ENCODE data around the gene ARL6IP1.
"Not testable (repeated sequence)": the region's sequence is repeated elsewhere in the genome, so short reads cannot be mapped to it uniquely, and the experiment has no call there.

ARL6IP1 gene

DNA sequence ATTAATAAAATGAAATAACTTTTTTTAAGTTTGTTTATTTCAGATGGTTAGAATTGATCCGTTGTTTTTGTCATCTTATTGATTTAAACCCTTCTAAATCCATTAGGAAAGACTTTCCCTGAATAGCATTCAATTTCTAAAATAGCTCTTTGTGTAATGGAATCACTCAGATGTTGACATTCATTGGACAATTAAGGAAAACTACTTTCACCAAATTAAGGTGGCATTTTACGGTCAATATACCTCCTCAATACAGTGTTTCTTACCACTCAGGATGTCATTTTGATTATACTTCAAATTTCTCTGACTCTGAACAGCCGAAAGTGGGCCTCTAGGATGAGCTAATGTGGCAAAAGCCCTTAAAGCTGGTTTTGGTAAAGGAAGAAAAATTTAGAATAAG lies 1.8 kb downstream of the ARL6IP1 start:
- no peak for DNase-seq (ENCODE audit: low spot score)

DNA sequence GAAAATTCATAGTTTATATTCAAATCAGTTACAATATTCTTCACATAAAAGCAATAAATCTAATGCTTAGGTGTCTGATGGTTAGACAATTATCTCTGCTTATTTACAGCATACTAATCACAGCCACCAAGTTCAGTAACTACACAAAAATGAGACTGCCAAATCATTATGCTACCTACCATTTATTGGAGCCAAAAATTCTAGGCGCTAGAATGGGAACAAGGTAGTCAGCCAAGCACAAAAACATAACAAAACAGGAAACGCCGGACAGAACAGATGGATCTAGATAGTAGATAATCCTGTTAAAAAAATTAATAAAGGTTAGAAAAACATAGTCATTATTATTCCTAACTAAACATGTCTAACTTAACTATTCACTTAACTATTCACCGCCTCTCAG lies 3.6 kb downstream of the ARL6IP1 start:
- no peak for DNase-seq (ENCODE audit: low spot score)

DNA sequence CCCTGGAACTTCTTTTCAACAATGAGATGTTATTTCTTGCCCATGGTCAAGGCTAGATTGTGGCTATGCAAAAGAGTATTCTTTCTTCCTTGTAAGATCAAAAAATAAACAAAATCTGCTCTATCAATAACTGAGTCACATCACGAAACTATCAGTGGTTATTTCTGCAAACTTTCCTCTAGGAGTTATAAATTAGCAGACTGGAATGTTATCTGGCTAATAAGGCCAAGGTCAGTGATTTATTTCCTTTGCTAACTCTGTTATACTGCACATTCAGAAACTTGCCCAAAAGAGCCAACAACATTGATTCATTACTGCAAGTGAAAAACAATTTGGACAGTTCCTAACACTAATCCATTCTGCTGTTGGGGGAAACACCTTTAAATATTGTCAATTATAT lies 5.0 kb downstream of the ARL6IP1 start:
- DNase-seq (ENCODE audit: low spot score): no peak

DNA sequence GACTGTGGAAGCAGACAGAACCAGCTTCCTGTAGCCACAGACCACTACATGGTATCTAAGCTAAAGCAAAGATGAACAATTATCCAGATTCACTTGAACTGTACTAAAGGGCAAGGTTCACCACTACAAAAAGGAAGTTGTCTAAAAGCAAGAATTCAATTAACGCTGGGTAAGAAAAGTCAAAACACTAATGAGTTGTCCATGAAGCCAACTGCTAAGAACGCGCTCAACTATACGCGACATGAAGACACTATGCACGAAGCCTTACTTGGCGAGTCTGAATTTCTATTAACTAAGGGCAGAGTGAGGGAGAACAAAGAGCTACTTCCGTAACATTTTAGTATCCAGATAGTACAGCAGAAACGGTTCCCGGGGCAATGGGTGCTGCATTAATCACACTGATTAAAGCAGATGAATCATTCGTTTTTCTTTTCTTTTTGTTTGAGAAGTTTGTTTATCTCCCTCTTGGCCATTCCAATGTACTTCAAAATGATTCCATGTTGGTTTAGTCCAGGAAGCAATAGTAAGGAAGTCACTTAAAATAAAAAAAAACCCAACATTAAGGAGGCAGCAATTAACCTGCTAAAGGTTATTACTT lies 8.4 kb downstream of the ARL6IP1 start:
- DNase-seq (ENCODE audit: low spot score): no peak

DNA sequence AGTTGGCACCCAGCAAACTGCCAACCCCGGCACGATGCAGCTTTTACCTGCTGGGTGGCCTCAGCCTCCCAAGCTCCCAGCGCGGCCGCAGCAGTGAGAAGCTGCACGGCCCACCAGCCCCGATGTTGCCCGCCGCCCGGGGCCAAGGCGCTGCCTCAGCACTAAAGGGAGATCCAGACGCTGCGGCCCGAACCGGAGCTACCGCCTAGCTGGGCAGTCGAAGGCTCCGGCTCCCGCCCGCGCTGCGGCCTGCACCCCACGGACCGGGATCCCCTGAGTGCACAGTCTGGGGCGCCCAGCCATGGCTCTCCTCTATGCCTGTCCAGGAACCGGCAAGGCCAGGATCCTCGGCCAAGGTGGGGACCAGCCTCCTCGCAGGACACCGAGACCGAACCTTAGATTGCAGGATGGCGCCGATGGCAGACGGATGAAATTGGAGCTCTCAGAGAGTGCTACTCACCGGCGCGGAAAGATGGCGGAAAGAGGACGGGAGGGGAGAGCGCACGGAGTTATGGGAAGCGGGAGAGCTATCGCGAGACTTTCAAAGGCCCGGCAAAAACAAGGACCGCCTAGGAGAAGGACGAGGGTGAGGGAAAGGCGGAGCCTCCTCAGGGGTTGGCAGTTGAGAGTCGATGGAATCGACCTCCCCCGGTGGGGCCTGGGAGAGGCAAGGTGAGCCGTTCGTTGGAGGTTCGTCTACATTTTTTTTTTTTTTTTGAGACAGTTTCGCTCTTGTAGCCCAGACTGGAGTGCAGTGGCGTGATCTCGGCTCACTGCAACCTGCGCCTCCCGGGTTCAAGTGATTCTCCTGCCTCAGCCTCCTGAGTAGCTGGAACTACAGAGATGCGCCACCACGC lies 11.3 kb downstream of the ARL6IP1 start, which contains the start of gene RPS15A:
Gene RPS15A (minus strand): TSS at position 485 of the 857 bp plus-strand sequence. CDS start 1,221 bp downstream, outside the sequence.
- DNase-seq (ENCODE audit: low spot score): peak; percentile 96

DNA sequence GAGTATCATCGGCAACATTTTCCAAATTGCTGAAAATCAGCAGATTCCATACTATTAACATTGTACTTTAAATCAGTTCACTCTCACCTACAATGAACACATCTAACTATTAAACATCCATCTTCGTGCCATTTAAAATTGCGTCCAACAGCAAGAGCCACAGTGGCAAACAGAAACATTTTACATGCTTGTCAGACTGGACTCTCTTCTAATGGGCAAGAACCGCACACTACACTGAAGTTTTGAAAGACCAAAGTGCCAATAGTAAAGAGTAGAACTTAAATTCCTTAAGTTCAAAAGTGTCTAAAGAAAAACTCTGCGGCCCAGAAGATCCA lies 11.9 kb downstream of the ARL6IP1 start:
- DNase-seq (ENCODE audit: low spot score): no peak

DNA sequence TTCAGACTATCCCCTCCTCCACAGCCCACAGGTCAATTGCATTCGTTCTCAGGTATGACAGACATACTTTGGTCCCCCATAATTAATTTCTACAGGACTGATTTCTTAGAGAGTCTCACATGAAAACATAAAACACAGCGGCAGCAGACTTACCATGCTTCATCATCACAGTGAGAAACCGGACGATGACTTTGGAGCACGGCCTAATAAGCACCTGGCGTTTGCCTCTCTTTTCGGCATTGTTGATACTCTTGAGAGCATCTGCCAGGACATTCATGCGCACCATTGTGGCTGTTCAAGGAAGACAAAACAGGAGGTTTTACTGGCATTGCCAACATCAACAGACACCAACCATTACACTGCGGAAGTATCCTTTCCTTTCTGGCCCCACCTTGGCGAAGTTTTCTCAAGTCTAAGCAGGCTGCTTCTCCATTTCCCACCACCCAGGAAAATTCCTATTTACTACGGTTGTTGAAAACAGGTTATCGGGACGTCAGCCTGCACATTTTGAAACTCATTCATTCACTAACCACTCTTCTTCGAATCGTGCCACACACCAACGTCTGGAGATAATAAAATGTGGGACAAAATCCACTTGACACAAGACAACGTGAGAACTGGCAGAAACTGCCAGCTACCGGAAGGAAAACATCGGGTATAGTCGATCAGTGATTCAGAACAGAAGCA lies 12.4 kb downstream of the ARL6IP1 start:
- DNase-seq (ENCODE audit: low spot score): no peak

DNA sequence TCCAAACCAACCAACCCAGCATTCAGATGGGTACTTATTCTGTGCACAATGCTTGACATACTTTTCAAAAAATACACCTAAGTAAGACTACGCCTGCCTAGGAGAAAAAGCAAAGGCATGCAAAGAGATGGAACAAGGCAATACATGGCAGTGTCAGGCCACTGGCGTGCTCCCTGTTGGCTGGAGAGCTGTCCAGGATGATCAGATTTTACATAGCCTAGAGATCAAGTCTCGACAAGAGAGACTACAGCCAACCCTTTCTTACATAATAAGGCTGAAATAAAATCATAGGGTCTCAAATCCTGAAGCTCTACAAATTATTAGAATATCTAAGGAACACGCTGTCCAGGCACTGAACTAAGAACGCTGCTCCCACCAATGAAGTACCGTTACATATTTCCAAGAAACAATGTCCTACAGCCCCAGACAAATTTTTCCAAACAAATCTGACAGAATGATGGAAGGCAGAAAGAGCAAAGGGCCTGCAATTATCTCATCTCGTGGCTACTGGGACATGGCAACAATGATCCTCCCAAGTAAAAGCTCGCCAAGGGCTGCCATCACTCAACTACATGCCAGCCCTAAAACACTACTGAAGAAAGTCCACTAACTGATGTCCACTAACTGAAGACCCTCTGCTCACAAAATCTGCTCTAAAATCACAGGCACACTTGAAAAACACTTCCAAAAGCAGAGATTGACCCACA lies 16.3 kb downstream of the ARL6IP1 start:
- no peak for DNase-seq (ENCODE audit: low spot score)

DNA sequence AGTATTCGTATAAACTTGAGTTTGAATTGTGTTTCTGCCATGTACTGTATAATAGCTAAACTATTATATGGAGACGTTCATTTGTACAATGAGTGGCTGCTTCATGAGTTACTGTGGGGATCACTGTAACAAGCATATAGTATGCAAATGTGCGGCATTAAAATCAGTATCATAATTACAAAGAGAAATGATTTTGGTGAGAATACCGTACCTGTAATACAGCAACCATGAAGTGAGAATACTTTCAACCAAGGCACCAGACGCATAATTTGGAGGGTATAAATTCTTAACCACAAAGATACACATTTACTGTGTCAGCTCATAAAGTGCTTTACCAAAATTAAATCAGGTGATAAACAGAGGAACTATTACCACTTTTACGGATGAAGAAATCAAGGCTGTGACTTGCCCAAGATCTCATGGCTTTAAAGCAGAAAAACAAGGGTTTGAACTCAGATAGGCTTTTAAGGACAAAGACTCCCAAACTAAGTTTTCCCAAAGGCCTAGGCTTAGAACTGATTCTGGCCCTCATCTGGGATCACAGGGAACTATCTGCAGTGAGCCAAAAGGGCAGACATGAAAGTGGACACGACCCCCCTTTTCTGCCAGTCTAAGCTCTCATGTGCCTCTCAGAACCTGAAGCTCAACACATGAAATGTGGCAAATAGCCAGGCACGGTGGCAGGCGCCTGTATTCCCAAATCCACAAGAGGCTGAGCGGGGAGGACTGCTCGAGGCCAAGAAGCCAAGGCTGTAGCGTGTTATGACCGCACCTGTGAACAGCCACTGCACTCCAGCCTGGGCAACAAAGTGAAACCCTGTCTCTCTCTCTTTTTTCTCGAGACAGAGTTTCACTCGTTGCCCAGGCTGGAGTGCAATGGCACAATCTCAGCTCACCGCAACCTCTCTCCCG lies 17.7 kb downstream of the ARL6IP1 start:
- no peak for DNase-seq (ENCODE audit: low spot score)

DNA sequence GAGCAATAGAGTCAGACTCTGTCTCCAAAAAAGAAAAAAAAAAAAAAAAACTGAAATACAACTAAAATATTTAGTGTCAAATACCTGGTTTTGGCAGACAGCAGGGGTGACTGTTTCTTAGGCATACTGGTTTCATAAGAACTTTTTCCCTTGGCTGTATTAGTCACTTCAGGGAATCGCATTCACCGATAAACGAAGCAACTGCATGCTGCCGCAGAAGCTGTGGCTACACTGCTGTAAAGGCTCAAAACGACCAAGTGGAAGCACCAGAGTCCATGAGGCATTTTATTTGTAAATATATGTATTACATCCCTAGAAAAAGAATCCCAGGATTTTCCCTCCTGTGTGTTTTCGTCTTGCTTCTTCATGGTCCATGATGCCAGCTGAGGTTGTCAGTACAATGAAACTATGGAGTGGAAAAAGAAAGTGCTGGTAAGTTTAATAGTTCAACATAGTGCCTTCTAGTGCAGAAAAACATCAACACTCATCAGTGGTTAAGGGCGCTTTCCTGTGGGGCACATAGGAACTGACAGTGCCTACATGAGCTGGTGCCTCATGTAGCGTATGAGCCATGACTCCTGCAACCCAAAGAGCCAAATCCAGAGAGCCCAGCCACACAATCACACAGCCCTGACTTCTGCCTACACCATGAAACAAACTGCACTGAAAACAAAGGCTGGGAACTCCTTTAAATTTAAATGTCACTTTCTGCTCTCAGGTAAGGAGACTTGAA lies 18.5 kb downstream of the ARL6IP1 start:
- peak; percentile 32 for DNase-seq (ENCODE audit: low spot score)

DNA sequence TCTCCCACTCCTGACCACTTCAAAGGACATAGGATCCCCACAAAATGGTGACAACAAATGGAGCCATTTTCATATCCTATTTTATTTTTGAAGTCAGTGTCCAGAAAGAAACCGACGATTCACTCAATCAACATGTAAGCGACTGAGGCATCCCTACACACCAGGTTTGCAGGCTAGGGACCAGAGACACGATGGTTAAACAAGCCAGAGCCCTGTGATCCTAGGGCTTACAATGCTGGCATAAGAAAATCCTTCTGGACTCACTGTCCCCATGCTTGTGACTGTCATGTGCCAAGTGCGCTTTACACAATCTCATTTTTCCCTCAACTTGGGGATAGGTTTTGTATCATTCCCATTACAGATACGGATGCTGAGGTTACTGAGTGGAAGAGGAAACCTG lies 20.1 kb downstream of the ARL6IP1 start:
- not testable (repeated sequence) for DNase-seq (ENCODE audit: low spot score)

DNA sequence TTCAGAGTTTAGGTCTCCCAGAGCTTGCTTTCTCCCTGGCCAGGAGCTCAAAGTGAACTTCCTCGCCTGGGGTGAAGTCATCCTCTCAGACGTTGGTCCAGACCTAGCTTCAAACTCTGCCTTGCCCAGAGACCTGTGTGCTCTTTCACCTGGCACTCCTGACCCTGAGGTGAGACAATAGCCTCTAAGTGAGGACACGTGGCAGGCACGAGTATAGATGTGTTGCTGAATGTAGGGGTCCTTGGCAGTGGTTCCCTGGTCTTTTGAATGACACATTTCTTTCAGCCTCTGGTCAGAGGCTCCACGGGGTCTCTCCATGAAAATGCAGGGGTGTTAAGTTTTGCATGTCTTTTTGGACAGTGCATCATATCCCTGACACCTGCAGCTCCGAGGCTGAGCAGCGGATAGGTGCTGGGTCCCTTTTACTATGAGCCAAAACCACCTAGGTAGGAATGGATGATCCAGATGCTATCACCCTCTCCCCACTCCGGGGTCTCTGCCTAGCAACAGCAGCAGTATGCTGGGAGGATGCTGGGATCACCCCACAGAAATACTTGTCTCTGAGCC lies 20.8 kb downstream of the ARL6IP1 start:
- not testable (repeated sequence) for DNase-seq (ENCODE audit: low spot score)

DNA sequence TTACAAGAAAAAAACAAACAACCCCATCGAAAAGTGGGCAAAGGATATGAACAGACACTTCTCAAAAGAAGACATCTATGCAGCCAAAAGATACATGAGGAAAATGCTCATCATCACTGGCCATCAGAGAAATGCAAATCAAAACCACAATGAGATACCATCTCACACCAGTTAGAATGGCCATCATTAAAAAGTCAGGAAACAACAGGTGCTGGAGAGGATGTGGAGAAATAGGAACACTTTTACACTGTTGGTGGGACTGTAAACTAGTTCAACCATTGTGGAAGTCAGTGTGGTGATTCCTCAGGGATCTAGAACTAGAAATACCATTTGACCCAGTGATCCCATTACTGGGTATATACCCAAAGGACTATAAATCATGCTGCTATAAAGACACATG lies 23.7 kb downstream of the ARL6IP1 start:
- not testable (repeated sequence) for DNase-seq (ENCODE audit: low spot score)

DNA sequence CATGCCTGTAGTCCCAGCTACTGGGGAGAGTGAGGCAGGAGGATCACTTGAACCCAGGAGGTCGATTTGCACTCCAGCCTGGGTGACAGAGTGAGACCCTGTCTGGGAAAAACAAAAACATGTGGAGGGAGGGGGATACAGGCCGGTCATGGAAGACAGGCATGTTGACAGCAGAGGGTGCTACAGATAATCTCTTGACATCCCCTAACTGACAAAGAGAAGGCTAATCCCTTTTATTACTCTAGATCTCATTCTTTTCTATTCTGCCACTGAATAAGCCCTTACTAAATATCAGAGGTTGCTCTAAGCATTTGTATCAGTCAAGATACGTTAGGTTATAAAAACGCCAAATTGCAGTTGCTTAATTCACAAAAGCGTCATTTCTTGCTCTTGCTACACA lies 25.0 kb downstream of the ARL6IP1 start:
- DNase-seq (ENCODE audit: low spot score): not testable (repeated sequence)

DNA sequence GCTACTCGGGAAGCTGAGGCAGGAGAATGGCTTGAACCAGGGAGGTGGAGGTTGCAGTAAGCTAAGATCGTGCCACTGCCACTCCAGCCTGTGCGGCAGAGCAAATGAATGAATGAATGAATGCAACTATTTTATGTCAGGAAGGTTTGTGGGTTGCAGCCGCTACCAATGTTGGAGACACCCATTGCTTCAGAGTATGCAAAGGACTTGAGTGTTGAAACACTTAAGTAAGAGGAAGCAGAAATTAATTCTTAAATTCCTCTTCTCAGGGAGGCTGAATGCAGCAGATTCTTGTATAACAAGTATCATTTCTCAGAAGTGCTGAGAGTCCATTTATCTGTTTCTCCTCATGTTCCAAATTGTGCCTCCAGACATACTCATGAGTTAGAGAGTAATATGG lies 26.7 kb downstream of the ARL6IP1 start:
- DNase-seq (ENCODE audit: low spot score): not testable (repeated sequence)

DNA sequence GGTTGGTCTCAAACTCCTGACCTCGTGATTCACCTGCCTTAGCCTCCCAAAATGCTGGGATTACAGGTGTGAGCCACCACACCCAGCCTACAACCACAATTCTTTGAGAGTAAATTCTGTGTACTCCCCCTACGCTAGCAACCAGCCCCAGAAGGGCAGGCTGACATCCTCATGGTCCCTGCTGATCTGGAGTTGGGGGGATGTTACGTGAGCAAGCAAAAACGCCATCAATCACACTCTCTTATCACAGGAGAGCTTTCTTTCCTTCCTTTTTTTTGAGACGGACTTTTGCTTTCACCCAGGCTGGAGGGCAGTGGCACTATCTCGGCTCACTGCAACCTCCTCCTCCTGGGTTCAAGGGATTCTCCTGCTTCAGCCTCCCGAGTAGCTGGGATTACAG lies 29.2 kb downstream of the ARL6IP1 start:
- not testable (repeated sequence) for DNase-seq (ENCODE audit: low spot score)

DNA sequence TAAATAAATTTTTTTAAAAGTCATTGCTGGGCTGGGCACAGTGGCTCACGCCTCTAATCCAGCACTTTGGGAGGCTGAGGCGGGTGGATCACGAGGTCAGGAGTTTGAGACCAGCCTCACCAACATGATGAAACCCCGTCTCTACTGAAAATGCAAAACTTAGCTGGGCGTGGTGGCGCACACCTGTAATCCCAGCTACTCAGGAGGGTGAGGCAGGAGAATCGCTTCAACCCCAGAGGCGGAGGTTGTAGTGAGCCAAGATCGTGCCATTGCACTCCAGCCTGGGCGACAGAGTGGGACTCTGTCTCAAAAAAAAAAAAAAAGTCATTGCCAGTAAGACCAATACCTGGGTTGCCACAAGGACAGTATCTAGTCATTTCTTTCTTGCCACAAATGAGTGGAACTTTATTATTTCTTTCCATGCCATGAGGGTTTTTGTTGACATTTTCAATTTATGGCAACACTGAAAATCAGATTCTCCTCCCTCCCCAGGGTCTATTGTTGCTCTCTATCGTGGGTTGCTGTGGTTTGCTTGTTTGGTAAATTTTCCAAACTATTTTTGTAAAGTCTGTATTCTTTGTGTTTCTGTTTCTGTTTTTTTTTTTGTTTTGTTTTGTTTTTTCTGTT lies 30.9 kb downstream of the ARL6IP1 start:
- DNase-seq (ENCODE audit: low spot score): not testable (repeated sequence)

DNA sequence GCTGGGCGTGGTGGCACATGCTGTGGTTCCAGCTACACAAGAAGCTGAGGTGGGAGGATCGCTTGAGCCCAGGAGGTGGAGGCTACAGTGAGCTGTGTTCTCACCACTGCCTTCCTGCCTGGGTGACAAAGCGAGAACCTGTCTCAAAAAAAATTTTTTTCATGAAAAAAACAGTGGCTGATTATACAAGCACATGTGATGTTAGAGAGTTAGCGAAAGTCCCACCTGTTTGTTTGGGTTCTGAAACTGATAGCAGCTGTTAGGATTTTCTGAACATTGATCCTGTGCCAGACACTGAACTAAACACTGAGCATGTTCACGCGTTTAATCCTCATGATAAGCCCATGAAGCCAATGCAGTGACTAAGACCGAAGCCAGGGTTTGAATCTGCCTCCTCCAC lies 34.1 kb downstream of the ARL6IP1 start:
- peak; percentile 60 for DNase-seq (ENCODE audit: low spot score)

DNA sequence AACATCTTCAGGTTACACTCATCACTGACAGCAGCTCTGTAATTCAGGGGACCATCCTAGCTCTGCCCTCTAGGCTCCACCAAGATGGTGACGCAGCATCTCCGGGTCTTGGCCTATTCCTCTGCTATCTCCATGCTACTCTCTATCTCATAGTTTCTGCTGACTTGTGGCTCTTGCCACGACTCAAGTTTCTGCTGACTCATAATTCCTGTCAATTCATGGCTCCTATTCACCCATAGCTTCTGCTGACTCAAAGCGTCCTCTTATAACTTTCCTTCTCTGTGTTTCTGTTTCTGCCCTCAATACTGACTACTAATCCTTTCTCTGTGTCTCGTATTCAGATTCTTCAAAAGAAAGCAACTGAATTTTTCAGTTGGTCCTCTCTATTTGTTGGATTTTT lies 38.6 kb downstream of the ARL6IP1 start:
- DNase-seq (ENCODE audit: low spot score): not testable (repeated sequence)
